HG03469 (cell line): Measurements from ENCODE around the gene CDC16.
"Not testable (repeated sequence)": the region's sequence is repeated elsewhere in the genome, so short reads cannot be mapped to it uniquely, and the experiment has no call there.

Source experiments
- ATAC-seq: cut with Tn5 transposase; IDR thresholded peaks from one replicate; pipeline ENCODE4 v1.9.1; 2021; ENCODE audit warnings: mild to moderate bottlenecking, moderate library complexity, moderate number of reproducible peaks; ENCODE audit not compliant: unreplicated experiment

The CDC16 gene

GRCh38 chr13:114234645-114235421 is at the start of gene CDC16:
TSS of gene CDC16 (plus strand) at chr13:114234897. CDS start at chr13:114235085, 188 bp downstream.
- peak; percentile 63 for ATAC-seq

DNA sequence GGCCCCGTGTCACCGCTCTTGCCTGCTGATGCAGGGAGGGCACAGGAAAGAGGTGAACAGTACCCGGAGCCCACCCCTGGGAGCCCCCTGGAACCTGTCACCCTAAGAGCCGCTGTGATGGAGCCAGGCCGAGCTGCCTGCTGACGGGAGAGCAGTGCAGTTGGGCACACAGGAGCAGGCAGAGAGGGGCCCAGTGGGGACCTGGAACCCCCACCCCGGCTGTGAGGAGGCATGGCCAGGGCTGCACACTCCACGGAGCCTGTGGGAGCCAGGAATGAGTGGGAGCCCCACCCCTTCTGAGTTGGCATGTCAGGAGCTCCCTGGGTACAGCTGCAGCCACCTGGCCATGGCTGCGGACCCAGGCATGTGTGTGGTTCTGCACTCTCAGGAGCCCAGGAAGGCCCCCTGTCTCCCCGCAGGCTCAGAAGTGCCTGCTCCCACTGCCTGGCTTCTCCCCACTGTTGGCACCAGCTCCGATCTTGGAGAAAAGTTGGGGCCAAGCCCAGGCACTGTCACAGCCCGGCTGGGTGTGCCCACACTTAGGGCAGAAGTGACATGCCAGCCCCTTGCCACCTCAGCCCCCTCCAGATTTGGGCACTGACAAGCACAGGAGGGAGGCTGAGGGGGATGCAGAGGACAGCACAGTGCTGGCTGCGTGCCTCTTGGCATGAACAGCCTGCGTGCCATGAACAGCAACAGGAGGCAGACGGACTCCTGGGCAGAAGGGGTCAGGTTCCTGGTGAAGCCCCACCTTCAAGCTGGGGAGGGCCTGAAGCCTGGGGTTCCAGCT is 49.3 kb upstream of the CDC16 start:
- ATAC-seq = no peak

- no peak for ATAC-seq
These were observed 39.8 kb upstream of the CDC16 start for GRCh38 chr13:114194853-114195252.

DNA sequence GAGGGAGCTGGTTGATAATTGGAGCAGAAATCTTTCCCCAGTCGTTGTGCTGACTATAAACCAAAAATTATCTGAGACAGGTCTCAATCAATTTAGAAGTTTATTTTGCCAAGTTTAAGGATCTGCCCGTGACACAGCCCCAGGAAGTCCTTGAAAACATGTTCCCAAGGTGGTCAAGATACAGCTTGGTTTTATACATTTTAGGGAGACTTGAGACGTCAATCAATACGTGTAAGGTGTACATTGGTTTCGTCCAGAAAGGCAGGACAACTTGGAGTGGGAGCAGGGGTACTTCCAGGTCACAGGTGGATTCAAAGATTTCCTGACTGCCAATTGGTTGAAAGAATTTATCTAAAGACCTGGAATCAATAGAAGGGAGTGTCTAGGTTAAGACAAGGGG is 38.1 kb upstream of the CDC16 start:
- ATAC-seq = no peak

- ATAC-seq = no peak
These were observed 36.1 kb upstream of the CDC16 start for GRCh38 chr13:114198556-114198955.

DNA sequence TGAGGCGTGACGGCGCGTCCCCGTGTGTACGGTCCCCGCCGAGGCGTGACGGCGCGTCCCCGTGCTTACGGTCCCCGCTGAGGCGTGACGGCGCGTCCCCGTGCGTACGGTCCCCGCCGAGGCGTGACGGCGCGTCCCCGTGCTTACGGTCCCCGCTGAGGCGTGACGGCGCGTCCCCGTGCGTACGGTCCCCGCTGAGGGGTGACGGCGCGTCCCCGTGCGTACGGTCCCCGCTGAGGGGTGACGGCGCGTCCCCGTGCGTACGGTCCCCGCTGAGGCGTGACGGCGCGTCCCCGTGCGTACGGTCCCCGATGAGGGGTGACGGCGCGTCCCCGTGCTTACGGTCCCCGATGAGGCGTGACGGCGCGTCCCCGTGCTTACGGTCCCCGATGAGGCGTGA is 35.2 kb upstream of the CDC16 start:
- ATAC-seq = not testable (repeated sequence)

- ATAC-seq = no peak
These were observed 34.7 kb upstream of the CDC16 start for GRCh38 chr13:114199954-114200353.

GRCh38 chr13:114200399-114200911 is 34.2 kb upstream of the CDC16 start:
- ATAC-seq = no peak

GRCh38 chr13:114202581-114202980 is 32.1 kb upstream of the CDC16 start:
- no peak for ATAC-seq

DNA sequence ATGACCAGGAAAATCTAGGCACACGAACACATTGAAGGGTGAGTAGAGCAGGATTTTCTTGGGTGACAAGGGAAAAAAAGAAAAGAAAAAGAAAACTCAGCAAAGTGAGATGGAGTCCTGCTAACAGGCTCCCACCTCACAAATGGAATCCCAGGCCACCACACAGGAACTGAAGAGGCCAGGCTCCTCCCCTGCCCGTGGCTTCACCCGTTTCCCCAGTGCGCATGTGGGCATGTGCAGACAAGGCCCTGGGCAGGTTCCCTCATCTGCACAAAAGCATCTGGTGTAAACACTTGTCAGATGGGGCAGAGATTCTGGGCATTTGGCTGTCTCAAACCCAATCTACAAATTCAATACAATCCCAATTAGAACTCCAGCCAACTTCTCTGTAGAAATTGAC is 31.2 kb upstream of the CDC16 start:
- ATAC-seq = no peak

- no peak for ATAC-seq
These were observed 29.8 kb upstream of the CDC16 start for GRCh38 chr13:114204894-114205293.

GRCh38 chr13:114208134-114208533 is 26.6 kb upstream of the CDC16 start:
- ATAC-seq = no peak

DNA sequence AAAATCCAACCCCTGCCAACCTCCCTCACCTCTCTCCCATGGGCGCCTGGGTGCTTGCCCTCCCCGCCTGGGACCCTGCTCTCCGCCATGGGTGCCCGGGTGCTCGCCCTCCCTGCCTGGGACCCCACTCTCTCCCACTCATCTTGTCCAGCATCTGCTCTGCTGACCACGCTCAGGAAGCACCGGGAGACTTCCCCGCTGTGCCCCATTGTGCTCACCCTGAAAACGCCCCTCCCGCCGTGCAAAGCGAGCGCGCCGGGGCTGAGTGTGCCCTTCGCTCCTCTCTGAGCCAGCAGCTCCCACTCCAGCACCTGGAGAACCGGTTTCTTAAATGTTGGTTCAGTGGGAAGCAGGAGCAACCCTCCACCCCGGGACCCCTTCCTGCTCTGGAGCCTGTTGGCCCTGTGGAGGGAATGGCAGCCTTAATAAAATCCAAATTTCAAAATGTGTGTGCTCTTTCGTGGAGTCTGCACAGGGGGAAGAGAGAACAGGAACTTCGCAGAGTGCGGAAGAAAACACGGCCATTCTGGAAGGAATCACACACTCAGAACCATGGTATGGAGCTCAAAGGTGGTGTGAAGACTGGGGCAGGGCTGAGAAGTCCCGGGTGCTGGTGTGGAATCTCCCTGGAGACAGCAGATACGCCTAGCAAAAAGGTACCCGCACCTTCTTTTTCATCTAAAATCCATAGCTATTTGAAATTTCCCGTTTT is 23.1 kb upstream of the CDC16 start:
- no peak for ATAC-seq

GRCh38 chr13:114212158-114212495 is 22.6 kb upstream of the CDC16 start:
- ATAC-seq = no peak

GRCh38 chr13:114213980-114214379 is 20.7 kb upstream of the CDC16 start:
- ATAC-seq = no peak

DNA sequence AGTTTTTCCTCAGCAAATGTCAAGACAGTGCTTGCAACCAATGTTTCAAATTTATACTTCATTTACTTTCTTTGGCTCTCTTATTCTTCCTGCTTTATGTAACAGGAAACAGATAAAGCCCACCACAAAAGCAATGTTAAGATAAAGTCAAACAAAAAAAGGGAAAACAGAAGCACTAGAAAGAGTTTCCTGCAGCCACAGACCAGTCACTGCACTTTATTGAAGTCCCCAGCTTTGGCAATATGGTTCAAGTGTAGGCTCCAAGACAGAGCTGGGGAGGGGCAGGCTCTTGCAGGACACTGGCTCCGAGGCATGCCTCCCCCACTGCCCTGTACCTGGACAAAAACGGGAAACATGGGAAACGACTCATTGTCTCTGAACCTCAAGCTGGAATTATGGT is 15.3 kb upstream of the CDC16 start:
- ATAC-seq = no peak

DNA sequence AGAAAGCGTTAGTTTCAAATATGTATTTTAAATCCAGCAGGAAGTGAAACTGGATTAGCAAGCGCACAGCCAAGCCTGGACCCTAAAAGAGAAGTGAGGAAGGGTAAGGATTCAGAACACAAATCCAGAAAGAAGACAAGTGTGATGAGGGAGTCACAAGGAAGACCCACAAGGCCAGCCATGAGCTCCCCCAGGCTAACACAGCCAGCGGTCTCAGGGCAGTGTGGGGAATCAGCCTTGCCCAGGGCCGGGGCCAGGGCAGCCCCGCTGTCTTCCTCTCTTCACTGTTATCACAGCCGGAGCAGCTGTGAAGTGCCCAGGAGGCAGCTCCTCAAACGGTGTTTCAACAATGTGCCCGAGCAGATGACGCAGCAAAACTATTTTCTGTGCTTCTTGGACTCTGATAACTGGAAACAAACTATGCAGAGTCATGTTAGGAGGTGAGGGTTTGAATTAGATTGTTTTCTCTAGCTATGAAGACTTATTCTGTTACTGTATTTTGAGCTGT is 12.2 kb upstream of the CDC16 start:
- ATAC-seq = no peak

DNA sequence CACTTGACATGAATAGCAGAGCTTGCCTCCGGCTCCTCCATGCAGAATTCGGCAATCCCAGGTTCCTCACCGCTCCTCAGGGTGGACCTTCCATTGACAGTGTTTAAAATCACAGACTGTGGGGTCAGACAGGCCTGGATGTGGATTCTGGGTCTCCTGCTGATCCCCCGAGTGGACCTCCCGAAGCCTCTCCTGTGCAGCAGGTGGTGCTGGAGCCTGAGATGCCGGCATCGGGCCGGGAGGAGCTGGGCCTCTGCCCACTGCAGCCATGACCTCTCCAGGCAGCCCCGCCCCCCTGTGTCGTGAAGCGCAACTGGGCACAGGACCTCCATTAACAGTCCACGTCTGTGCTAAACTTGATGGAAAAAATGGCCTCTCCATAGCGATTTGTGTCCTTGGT is 10.5 kb upstream of the CDC16 start:
- ATAC-seq = no peak

DNA sequence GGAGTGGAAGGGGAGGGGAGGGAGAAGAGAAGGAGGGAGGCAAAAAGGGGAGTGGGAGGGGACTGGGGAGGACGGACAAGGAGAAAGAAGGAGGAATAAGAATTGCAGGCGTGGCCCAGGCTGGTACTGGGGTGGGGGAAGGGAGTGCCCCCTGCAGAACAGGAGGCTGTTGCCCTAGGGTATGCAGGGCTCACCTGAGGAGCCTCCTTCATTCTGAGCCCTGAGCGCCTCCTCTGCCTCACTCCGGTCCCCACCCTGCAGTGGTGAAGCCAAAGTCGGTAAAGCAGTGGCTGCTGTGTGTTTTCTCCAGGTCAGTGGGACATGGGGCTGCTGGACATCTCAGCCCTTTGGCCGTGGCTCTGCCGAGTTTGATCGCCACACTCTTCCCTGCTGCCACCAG is 9.1 kb upstream of the CDC16 start:
- no peak for ATAC-seq

- no peak for ATAC-seq
These were observed 8.6 kb upstream of the CDC16 start for GRCh38 chr13:114226088-114226487.

GRCh38 chr13:114226699-114227323 is 7.9 kb upstream of the CDC16 start:
- ATAC-seq = peak; percentile 58
